ENCODE measurements around the gene PLXDC1. TPM values are rescaled to one million over a fixed set of nuclear protein-coding genes. Genes with fewer than 3 reads are reported as not detected.
"Not testable (repeated sequence)": the region's sequence is repeated elsewhere in the genome, so short reads cannot be mapped to it uniquely, and the experiment has no call there.

Gene PLXDC1
- total RNA-seq, 1 experiment from 2014 or later = not detected

GRCh38 chr17:39123627-39124026 lies 27.8 kb downstream of the PLXDC1 start:
- H3K36me3 ChIP-seq (ENCODE audit: control insufficient read depth, insufficient read depth, low read length) = no peaks in the 10 kb centered on the region
- no peak overlapping the region for H3K27ac ChIP-seq (ENCODE audit: low read length)
- H3K4me1 ChIP-seq (ENCODE audit: control insufficient read depth, insufficient read depth, low read length) = no peaks in the 10 kb centered on the region
- DNase-seq (ENCODE audit: low read depth, low spot score) (no peak), ATAC-seq (no peak)
- no peak overlapping the region for H3K4me3 ChIP-seq (ENCODE audit: low read depth in 2 of 2, low read length in 2 of 2)
- CTCF ChIA-PET = no interaction called here
- POLR2A ChIA-PET = no interaction called here
- in situ Hi-C loops (cut with HindIII; ENCODE audit: low pct_unique_long_range_greater_than_20kb, low sequenced_read_pairs) = no loop called here
- H3K9me3 ChIP-seq (ENCODE audit: control insufficient read depth, insufficient read depth, low read depth, low read length) = no peaks in the 10 kb centered on the region
- no TSS peak for BruUV-seq (replicated peaks)
- TF ChIP-seq POLR2AphosphoS5 (IDR thresholded peaks at IDR 0.05; ENCODE audit: low read depth, low read length) = no peak
- no peak for TF ChIP-seq SIN3A (IDR thresholded peaks at IDR 0.05; ENCODE audit: borderline replicate concordance, insufficient read depth, low read depth, low read length)
- no peak for TF ChIP-seq CTCF (IDR thresholded peaks at IDR 0.05)
- TF ChIP-seq, protein P1, sequence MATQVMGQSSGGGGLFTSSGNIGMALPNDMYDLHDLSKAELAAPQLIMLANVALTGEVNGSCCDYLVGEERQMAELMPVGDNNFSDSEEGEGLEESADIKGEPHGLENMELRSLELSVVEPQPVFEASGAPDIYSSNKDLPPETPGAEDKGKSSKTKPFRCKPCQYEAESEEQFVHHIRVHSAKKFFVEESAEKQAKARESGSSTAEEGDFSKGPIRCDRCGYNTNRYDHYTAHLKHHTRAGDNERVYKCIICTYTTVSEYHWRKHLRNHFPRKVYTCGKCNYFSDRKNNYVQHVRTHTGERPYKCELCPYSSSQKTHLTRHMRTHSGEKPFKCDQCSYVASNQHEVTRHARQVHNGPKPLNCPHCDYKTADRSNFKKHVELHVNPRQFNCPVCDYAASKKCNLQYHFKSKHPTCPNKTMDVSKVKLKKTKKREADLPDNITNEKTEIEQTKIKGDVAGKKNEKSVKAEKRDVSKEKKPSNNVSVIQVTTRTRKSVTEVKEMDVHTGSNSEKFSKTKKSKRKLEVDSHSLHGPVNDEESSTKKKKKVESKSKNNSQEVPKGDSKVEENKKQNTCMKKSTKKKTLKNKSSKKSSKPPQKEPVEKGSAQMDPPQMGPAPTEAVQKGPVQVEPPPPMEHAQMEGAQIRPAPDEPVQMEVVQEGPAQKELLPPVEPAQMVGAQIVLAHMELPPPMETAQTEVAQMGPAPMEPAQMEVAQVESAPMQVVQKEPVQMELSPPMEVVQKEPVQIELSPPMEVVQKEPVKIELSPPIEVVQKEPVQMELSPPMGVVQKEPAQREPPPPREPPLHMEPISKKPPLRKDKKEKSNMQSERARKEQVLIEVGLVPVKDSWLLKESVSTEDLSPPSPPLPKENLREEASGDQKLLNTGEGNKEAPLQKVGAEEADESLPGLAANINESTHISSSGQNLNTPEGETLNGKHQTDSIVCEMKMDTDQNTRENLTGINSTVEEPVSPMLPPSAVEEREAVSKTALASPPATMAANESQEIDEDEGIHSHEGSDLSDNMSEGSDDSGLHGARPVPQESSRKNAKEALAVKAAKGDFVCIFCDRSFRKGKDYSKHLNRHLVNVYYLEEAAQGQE (IDR thresholded peaks at IDR 0.05; ENCODE audit: insufficient read depth in 1 of 2, low read depth in 2 of 2, low read length in 1 of 2) = no peak
- TF ChIP-seq TCF7L2 (IDR thresholded peaks at IDR 0.05; ENCODE audit: low read depth, low read length) = no peak
- intact Hi-C loops (cut with micrococcal nuclease; ENCODE audit: unreplicated experiment) = no loop called here
- no peaks in the 10 kb centered on the region for H3K27me3 ChIP-seq (ENCODE audit: control insufficient read depth, insufficient read depth, low read length)

GRCh38 chr17:39122991-39123390 lies 28.4 kb downstream of the PLXDC1 start:
- intact Hi-C loops (cut with micrococcal nuclease; ENCODE audit: unreplicated experiment) = no loop called here
- Histone ChIP-seq H3K27me3 (ENCODE audit: control insufficient read depth, insufficient read depth, low read length) (no peaks in the 10 kb centered on the region), H3K4me1 (ENCODE audit: control insufficient read depth, insufficient read depth, low read length) (no peaks in the 10 kb centered on the region), H3K27ac (ENCODE audit: low read length) (no peak overlapping the region), H3K4me3 (ENCODE audit: low read depth in 2 of 2, low read length in 2 of 2) (no peak overlapping the region), H3K9me3 (ENCODE audit: control insufficient read depth, insufficient read depth, low read depth, low read length) (no peaks in the 10 kb centered on the region), H3K36me3 (ENCODE audit: control insufficient read depth, insufficient read depth, low read length) (no peaks in the 10 kb centered on the region)
- DNase-seq (ENCODE audit: low read depth, low spot score) (no peak), ATAC-seq (no peak)
- TF ChIP-seq, protein P1 (IDR thresholded peaks at IDR 0.05; ENCODE audit: insufficient read depth in 1 of 2, low read depth in 2 of 2, low read length in 1 of 2) = no peak
- no peak for TF ChIP-seq SIN3A (IDR thresholded peaks at IDR 0.05; ENCODE audit: borderline replicate concordance, insufficient read depth, low read depth, low read length)
- TF ChIP-seq CTCF (IDR thresholded peaks at IDR 0.05) = no peak
- no peak for TF ChIP-seq TCF7L2 (IDR thresholded peaks at IDR 0.05; ENCODE audit: low read depth, low read length)
- TF ChIP-seq POLR2AphosphoS5 (IDR thresholded peaks at IDR 0.05; ENCODE audit: low read depth, low read length) = no peak
- in situ Hi-C loops (cut with HindIII; ENCODE audit: low pct_unique_long_range_greater_than_20kb, low sequenced_read_pairs) = no loop called here
- ChIA-PET CTCF (interaction anchor here (0.6 kb wide), 1 partner anchor 28 kb away, joined by 4 read pairs; the partner anchor contains the start of gene PLXDC1), POLR2A (no interaction called here)
- no TSS peak for BruUV-seq (replicated peaks)

- POLR2A ChIA-PET, CTCF ChIA-PET: not testable (repeated sequence)
Observed at GRCh38 chr17:39121919-39122318, 29.5 kb downstream of the PLXDC1 start.

More at GRCh38 chr17:39121919-39122318, 29.5 kb downstream of the PLXDC1 start:
- BruUV-seq (replicated peaks); H3K27ac ChIP-seq (ENCODE audit: low read length); ATAC-seq; in situ Hi-C loops (cut with HindIII; ENCODE audit: low pct_unique_long_range_greater_than_20kb, low sequenced_read_pairs); H3K36me3 ChIP-seq (ENCODE audit: control insufficient read depth, insufficient read depth, low read length); H3K9me3 ChIP-seq (ENCODE audit: control insufficient read depth, insufficient read depth, low read depth, low read length); H3K4me1 ChIP-seq (ENCODE audit: control insufficient read depth, insufficient read depth, low read length); DNase-seq (ENCODE audit: low read depth, low spot score); intact Hi-C loops (cut with micrococcal nuclease; ENCODE audit: unreplicated experiment); H3K27me3 ChIP-seq (ENCODE audit: control insufficient read depth, insufficient read depth, low read length); H3K4me3 ChIP-seq (ENCODE audit: low read depth in 2 of 2, low read length in 2 of 2): not testable (repeated sequence)

Data from Panc1 (cell line).